NOMO-1 treated with DMSO at 0.1 percent for 48 hours (cell line): Measurements from ENCODE around the gene H3-3A.

Experiments
- DNase-seq: peaks from one replicate; lab custom pipeline; 2025; ENCODE audit not compliant: unreplicated experiment; lab: John Stamatoyannopoulos, UW

H3-3A gene

GRCh38 chr1:226062558-226063223, at the start of gene H3-3A:
Gene H3-3A (plus strand): TSS chr1:226062716. CDS start chr1:226064352, 1,636 bp downstream.
- peak; percentile 91 for DNase-seq

GRCh38 chr1:226017070-226017469, 45.4 kb upstream of the H3-3A start:
- no peak for DNase-seq

GRCh38 chr1:226019572-226019971, 42.9 kb upstream of the H3-3A start:
- DNase-seq, result no peak

- DNase-seq, result no peak
These were observed 41.1 kb upstream of the H3-3A start for GRCh38 chr1:226021401-226021800.

- no peak for DNase-seq
These were observed 40.7 kb upstream of the H3-3A start for GRCh38 chr1:226021801-226022200.

- no peak for DNase-seq
These were observed 38.8 kb upstream of the H3-3A start for GRCh38 chr1:226023735-226024134.

- no peak for DNase-seq
These were observed 35.7 kb upstream of the H3-3A start for GRCh38 chr1:226026833-226027232.

GRCh38 chr1:226027538-226028217, 34.8 kb upstream of the H3-3A start:
- DNase-seq, result no peak

GRCh38 chr1:226029093-226029496, 33.4 kb upstream of the H3-3A start:
- DNase-seq, result peak; percentile 88

- no peak for DNase-seq
These were observed 32.8 kb upstream of the H3-3A start for GRCh38 chr1:226029568-226030225.

- DNase-seq, result peak; percentile 34
These were observed 28.9 kb upstream of the H3-3A start for GRCh38 chr1:226033582-226033981.

GRCh38 chr1:226033991-226034390, 28.5 kb upstream of the H3-3A start:
- DNase-seq, result no peak

GRCh38 chr1:226034482-226034881, 28.0 kb upstream of the H3-3A start:
- DNase-seq, result peak; percentile 94

- DNase-seq, result no peak
These were observed 26.6 kb upstream of the H3-3A start for GRCh38 chr1:226035915-226036314.

GRCh38 chr1:226038661-226039060, 23.9 kb upstream of the H3-3A start:
- no peak for DNase-seq

- no peak for DNase-seq
These were observed 21.1 kb upstream of the H3-3A start for GRCh38 chr1:226041419-226041818.

- no peak for DNase-seq
These were observed 17.9 kb upstream of the H3-3A start for GRCh38 chr1:226044514-226045101.

GRCh38 chr1:226046240-226046639, 16.3 kb upstream of the H3-3A start:
- no peak for DNase-seq

- DNase-seq, result no peak
These were observed 15.0 kb upstream of the H3-3A start for GRCh38 chr1:226047495-226047894.

GRCh38 chr1:226048886-226049285, 13.6 kb upstream of the H3-3A start:
- no peak for DNase-seq

GRCh38 chr1:226050133-226050532, 12.4 kb upstream of the H3-3A start:
- DNase-seq, result no peak

GRCh38 chr1:226051365-226051764, 11.2 kb upstream of the H3-3A start:
- peak; percentile 64 for DNase-seq
